ENCODE results near the gene AUTS2.

Gene AUTS2

DNA sequence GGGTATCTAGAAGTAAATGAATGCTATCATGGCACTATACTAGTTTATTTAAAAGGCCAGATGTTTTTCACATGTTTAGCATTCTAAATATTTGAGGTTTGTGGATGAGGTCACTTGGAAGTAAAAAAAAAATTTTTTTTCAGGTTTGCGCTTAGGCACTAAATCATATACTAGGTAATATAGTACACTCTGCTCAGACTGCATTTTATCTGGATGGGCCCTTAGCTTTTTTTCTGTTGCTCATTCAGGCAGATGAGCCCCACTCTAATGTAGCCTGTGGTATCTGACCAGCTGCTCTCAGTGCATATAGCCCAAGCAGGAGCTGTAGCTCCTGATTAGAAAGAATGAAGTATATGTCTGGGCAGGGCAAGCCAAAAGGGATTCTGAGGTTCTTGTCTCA lies 210.1 kb downstream of the AUTS2 start:
- TF ChIP-seq, protein P1, sequence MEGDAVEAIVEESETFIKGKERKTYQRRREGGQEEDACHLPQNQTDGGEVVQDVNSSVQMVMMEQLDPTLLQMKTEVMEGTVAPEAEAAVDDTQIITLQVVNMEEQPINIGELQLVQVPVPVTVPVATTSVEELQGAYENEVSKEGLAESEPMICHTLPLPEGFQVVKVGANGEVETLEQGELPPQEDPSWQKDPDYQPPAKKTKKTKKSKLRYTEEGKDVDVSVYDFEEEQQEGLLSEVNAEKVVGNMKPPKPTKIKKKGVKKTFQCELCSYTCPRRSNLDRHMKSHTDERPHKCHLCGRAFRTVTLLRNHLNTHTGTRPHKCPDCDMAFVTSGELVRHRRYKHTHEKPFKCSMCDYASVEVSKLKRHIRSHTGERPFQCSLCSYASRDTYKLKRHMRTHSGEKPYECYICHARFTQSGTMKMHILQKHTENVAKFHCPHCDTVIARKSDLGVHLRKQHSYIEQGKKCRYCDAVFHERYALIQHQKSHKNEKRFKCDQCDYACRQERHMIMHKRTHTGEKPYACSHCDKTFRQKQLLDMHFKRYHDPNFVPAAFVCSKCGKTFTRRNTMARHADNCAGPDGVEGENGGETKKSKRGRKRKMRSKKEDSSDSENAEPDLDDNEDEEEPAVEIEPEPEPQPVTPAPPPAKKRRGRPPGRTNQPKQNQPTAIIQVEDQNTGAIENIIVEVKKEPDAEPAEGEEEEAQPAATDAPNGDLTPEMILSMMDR (IDR thresholded peaks at IDR 0.05; ENCODE audit: low read depth, low read length): no peak
- no peak overlapping the region for H3K4me3 ChIP-seq (ENCODE audit: low read depth, low read length)

DNA sequence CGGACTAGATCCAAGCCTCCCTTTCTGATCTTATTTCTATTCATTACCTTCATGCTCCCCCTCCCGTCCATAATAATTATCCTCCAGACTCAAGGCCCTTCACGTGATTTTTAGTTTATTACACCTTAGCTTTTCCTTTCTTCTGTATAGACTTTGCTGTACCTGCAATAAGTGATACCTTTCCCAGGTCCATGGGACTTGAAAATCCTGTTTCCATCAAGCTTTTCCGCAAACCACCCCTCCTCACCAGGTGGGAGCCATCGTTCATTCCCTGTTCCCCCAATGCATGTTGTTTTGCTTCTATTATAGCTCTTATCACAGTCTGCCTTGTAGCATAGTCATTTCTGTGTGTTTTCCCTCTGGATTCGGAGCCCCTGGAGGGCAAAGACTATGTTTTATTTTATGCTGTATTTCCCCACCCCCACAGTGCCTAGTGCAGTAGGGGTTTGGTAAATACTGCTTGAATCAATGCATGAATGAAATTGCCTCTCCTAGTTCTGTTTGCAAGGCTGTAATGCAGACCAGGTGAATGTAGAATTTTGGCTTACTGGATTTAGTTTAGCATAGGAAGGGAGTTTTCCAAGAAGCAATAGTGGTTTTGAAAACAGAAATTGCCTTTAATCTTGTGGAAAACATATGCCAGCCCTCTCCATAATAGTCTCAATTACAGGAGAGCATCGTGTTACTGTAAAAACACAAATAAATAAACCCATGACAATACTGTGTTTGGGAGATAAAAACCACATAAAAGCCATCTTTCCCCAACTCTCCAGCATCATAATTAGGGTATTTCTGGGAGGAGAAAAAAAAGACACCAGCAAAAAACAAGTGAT lies 213.4 kb downstream of the AUTS2 start:
- TF ChIP-seq, protein P1 (IDR thresholded peaks at IDR 0.05; ENCODE audit: low read depth, low read length): no peak
- H3K4me3 ChIP-seq (ENCODE audit: low read depth, low read length): no peak overlapping the region

DNA sequence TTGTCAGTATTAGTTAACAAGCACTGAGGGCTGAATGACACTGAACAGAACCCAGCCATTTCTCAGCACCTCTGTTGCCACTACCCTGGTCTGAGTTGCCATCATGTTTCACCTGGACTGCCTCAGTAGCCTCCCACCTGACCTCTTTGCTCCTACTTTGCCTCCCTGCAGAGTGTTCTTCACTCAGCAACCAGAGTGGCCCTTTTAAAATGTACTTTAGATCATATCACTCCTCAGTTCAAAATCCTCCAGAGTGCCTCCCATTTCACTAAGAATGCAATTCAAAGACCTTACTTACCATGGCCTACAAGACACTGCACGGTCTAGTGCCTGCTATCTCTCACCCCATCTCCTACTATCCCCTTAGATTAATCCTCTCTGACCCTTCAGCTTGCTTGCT lies 214.5 kb downstream of the AUTS2 start:
- H3K4me3 ChIP-seq (ENCODE audit: low read depth, low read length): no peak overlapping the region
- TF ChIP-seq, protein P1 (IDR thresholded peaks at IDR 0.05; ENCODE audit: low read depth, low read length): no peak

GRCh38 chr7:69813637-69814240 lies 215.5 kb downstream of the AUTS2 start:
- TF ChIP-seq, protein P1 (IDR thresholded peaks at IDR 0.05; ENCODE audit: low read depth, low read length): no peak
- H3K4me3 ChIP-seq (ENCODE audit: low read depth, low read length): no peak overlapping the region

DNA sequence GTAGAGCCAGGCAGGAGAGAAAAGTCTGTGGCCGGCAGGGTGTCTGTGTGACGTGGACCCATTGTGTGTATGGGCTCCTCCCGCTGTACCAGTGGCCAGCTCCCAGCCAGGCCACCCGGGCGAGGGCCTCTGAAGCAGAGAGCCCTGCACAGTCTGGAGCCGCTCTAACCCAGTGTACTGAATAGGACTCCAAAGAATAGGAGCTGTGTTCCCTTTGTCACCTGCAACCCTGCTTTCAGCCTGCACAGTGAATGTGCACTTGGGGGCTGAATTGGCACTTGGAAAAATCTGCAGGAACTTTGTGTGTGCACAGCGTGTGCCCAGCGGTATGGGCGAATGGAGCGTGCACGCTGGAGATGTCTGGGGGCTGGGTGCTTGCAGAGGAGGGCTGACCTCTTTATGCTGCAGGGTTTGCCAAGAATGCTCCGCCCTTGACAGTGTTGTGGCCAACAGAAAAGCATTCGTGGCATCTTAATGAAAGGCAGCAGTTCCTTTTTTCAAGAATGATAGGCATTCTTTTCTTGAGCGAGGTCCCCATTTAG lies 216.2 kb downstream of the AUTS2 start:
- no peak overlapping the region for H3K4me3 ChIP-seq (ENCODE audit: low read depth, low read length)
- TF ChIP-seq, protein P1 (IDR thresholded peaks at IDR 0.05; ENCODE audit: low read depth, low read length): no peak

DNA sequence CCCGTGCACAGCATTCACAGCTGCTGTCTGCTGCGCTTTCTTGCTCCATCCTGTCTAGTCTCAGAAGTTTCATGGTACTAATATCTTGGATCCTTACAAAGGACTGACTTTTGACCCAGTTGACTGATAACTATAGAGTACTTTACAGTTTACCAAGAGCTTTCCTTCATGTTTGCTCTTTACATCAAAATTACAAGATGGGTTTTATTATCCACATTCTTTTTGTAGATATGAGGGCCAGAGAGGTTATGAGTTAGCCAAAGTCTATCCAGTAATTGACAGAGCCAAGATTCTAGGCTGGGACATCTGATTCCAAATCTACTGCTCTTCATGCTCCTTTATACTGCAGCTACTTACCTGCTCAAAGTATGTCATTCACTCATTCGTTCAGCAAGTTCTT lies 218.2 kb downstream of the AUTS2 start:
- TF ChIP-seq, protein P1 (IDR thresholded peaks at IDR 0.05; ENCODE audit: low read depth, low read length): no peak
- no peak overlapping the region for H3K4me3 ChIP-seq (ENCODE audit: low read depth, low read length)

- no peak overlapping the region for H3K4me3 ChIP-seq (ENCODE audit: low read depth, low read length)
- TF ChIP-seq, protein P1 (IDR thresholded peaks at IDR 0.05; ENCODE audit: low read depth, low read length): no peak
Measured at GRCh38 chr7:69817121-69817520, 218.8 kb downstream of the AUTS2 start.
